Esophagus muscularis mucosa (tissue), 4 donors: ENCODE measurements around the gene CABCOCO1. TPM values are rescaled to one million over a fixed set of nuclear protein-coding genes. Genes with fewer than 3 reads are reported as not detected.
"Not testable (repeated sequence)": the region's sequence is repeated elsewhere in the genome, so short reads cannot be mapped to it uniquely, and the experiment has no call there.

Source experiments
- DNase-seq: peaks from one replicate; pipeline ENCODE4 v3.0.0-alpha.2; 2017; ENCODE audit errors: extremely low spot score
- H3K27ac ChIP-seq, 4 donors: fragments of 200-600 bp; sonication (generic); replicated peaks in 1 of 4; 1 replicate in 3 of 4; 2 replicates in 1 of 4; pipeline ENCODE4 v1.5.1; 2016 to 2019; ENCODE audit warnings: mild to moderate bottlenecking in 1 of 4
- H3K27me3 ChIP-seq, 4 donors: fragments of 200-600 bp; sonication (generic); one replicate each; pipeline versions ENCODE4 v1.5.1 to v1.6.0; 2016 to 2019
- H3K36me3 ChIP-seq, 4 donors: fragments of 200-600 bp; sonication (generic); one replicate each; pipeline ENCODE4 v1.5.1; 2016 to 2019
- H3K4me1 ChIP-seq, 4 donors: fragments of 200-600 bp; sonication (generic); one replicate each; pipeline ENCODE4 v1.5.1; 2016 to 2019
- H3K4me3 ChIP-seq, 4 donors: fragments of 200-600 bp; sonication (generic); 1 replicate in 2 of 4; 2 replicates in 2 of 4; pipeline ENCODE4 v1.5.1; 2016 to 2019; ENCODE audit warnings: mild to moderate bottlenecking in 4 of 4, moderate library complexity in 1 of 4
- H3K9me3 ChIP-seq, 4 donors: fragments of 200-600 bp; sonication (generic); 1 replicate in 3 of 4; 2 replicates in 1 of 4; pipeline ENCODE4 v1.5.1; 2016 to 2019
- EP300 ChIP-seq: sonication (generic); formaldehyde crosslinking; IDR thresholded peaks from one replicate; pipeline ENCODE4 v1.6.1; 2017; ENCODE audit warnings: antibody characterized with exemption
- POLR2A ChIP-seq: fragments of 450-650 bp; IDR thresholded peaks from one replicate; pipeline ENCODE4 v1.6.1; 2017; ENCODE audit warnings: antibody characterized with exemption, moderate library complexity, mild to moderate bottlenecking, low read depth
- POLR2AphosphoS5 ChIP-seq, 2 donors: sonication (generic); formaldehyde crosslinking; IDR thresholded peaks; one replicate each; pipeline ENCODE4 v1.6.1; 2017; ENCODE audit warnings: antibody characterized with exemption in 2 of 2
- WGBS: methylation state at CpG from one replicate; pipeline ENCODE4 v1.1.5; 2018; 5-methylcytosine and 5-hydroxymethylcytosine counted together
- intact Hi-C: fragments of 100-400 bp; cut with DNase I; formaldehyde crosslinking; loops from one replicate; pipeline ENCODE4 v1.15.1; 2023
- total RNA-seq, 4 donors: library from RNA; depleted of rRNA; stranded (reverse); fragments of >200 nt; gene quantifications; one replicate each; pipeline versions ENCODE4 v1.1.0 to v1.2.1, GENCODE V29; 2016
- TF ChIP-seq, protein P1 (sequence below), 3 experiments: fragments of 200-600 bp in 2 of 3; fragments of 450-650 bp in 1 of 3; sonication (generic) in 2 of 3; IDR thresholded peaks; one replicate each; pipeline ENCODE4 v1.5.1; 2017 to 2019; ENCODE audit warnings: antibody characterized with exemption in 3 of 3, mild to moderate bottlenecking in 2 of 3, moderate library complexity in 1 of 3

CABCOCO1 gene
- total RNA-seq, 4 donors from 2014 or later = 0.83 to 2.7 (median 1.8) TPM

DNA sequence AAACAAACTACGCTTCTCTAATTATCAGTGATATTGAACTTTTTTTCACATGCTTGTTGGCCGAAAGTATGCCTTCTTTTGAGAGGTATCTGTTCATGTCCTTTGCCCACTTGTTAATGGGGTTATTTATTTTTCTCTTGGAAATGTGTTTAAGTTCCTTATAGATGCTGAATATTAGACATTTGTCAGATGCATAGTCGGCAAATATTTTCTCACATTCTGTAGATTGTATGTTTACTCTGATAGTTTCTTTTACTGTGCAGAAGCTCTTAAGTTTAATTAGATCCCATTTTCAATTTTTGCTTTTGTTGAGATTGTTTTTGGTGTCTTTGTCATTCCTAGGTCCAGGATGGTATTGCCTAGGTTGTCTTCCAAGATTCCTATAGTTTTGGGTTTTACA, 73.2 kb downstream of the CABCOCO1 start:
- intact Hi-C loops = loop anchor here (5.0 to 10.0 kb wide), 2 partner anchors 441 to 919 kb away; no protein-coding TSS in a partner anchor
- TF ChIP-seq EP300 = no peak
- no peak for TF ChIP-seq POLR2AphosphoS5 (IDR thresholded peaks at IDR 0.05)
- no peak for TF ChIP-seq POLR2A
- TF ChIP-seq, protein P1, sequence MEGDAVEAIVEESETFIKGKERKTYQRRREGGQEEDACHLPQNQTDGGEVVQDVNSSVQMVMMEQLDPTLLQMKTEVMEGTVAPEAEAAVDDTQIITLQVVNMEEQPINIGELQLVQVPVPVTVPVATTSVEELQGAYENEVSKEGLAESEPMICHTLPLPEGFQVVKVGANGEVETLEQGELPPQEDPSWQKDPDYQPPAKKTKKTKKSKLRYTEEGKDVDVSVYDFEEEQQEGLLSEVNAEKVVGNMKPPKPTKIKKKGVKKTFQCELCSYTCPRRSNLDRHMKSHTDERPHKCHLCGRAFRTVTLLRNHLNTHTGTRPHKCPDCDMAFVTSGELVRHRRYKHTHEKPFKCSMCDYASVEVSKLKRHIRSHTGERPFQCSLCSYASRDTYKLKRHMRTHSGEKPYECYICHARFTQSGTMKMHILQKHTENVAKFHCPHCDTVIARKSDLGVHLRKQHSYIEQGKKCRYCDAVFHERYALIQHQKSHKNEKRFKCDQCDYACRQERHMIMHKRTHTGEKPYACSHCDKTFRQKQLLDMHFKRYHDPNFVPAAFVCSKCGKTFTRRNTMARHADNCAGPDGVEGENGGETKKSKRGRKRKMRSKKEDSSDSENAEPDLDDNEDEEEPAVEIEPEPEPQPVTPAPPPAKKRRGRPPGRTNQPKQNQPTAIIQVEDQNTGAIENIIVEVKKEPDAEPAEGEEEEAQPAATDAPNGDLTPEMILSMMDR (IDR thresholded peaks at IDR 0.05) = no peak
- Histone ChIP-seq H3K27ac (no peak overlapping the region), H3K36me3 (no peaks in the 10 kb centered on the region), H3K9me3 (no peaks in the 10 kb centered on the region), H3K27me3 (no peaks in the 10 kb centered on the region), H3K4me1 (no peaks in the 10 kb centered on the region), H3K4me3 (no peak overlapping the region)
- WGBS = 98% methylated on average over 3 of the region's 3 CpGs
- no peak for DNase-seq

- H3K27me3 ChIP-seq, H3K4me1 ChIP-seq, H3K36me3 ChIP-seq, H3K27ac ChIP-seq, DNase-seq, H3K4me3 ChIP-seq, H3K9me3 ChIP-seq: not testable (repeated sequence)
- WGBS = 94% methylated on average over 6 of the region's 6 CpGs
- intact Hi-C loops = loop anchor here (5.0 to 10.0 kb wide), 2 partner anchors 443 to 920 kb away; no protein-coding TSS in a partner anchor
Measured at GRCh38 chr10:61737455-61737854, 74.7 kb downstream of the CABCOCO1 start.

- no peak overlapping the region for H3K27ac ChIP-seq
- TF ChIP-seq POLR2A (no peak), POLR2AphosphoS5 (IDR thresholded peaks at IDR 0.05) (no peak), EP300 (no peak)
- TF ChIP-seq, protein P1 (IDR thresholded peaks at IDR 0.05) = no peak
- WGBS = 95% methylated on average over 1 of the region's 1 CpG
- no peaks in the 10 kb centered on the region for H3K27me3 ChIP-seq
- intact Hi-C loops = no loop called here
- no peak for DNase-seq
- no peaks in the 10 kb centered on the region for H3K4me1 ChIP-seq
- no peak overlapping the region for H3K4me3 ChIP-seq
- H3K36me3 ChIP-seq = no peaks in the 10 kb centered on the region
- H3K9me3 ChIP-seq = no peaks in the 10 kb centered on the region
Measured at GRCh38 chr10:61742812-61743211, 80.1 kb downstream of the CABCOCO1 start.

GRCh38 chr10:61744469-61744868, 81.7 kb downstream of the CABCOCO1 start:
- Histone ChIP-seq H3K9me3 (no peaks in the 10 kb centered on the region), H3K27me3 (no peaks in the 10 kb centered on the region), H3K27ac (no peak overlapping the region), H3K4me1 (peaks cover 0 to 7% (median 5%) of the 10 kb centered on the region in 4 donors), H3K36me3 (no peaks in the 10 kb centered on the region), H3K4me3 (no peak overlapping the region)
- TF ChIP-seq, protein P1 (IDR thresholded peaks at IDR 0.05) = no peak
- no peak for TF ChIP-seq EP300
- TF ChIP-seq POLR2AphosphoS5 (IDR thresholded peaks at IDR 0.05) = no peak
- TF ChIP-seq POLR2A = no peak
- no peak for DNase-seq
- WGBS = 100% methylated on average over 1 of the region's 1 CpG
- intact Hi-C loops = no loop called here

DNA sequence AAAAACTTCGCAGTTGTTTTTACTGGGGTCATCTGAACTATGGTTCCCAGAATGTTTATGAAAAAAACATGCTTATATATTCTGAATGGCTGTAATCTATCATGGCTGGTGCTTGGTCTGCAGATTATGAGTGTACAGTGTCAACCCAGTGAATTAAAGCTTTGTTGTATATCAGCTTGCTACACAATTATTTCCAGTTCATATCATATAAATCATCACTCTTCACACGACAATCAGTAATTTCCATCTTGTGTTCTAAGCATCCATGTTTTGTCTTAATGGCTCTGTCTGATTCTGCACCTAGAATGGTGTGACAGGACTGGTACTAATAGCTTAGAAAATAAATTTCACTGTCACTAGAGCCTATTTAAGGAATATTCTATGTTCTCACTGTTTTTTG, 83.6 kb downstream of the CABCOCO1 start:
- no peak overlapping the region for H3K4me3 ChIP-seq
- intact Hi-C loops = loop anchor here (5.0 kb wide), 1 partner anchor 86 kb away; no protein-coding TSS in a partner anchor

More for the DNA sequence above, 83.6 kb downstream of the CABCOCO1 start:
- no peaks in the 10 kb centered on the region for H3K27me3 ChIP-seq
- no peaks in the 10 kb centered on the region for H3K36me3 ChIP-seq
- H3K27ac ChIP-seq = no peak overlapping the region
- no peaks in the 10 kb centered on the region for H3K9me3 ChIP-seq
- peaks cover 0 to 19% (median 16%) of the 10 kb centered on the region in 4 donors for H3K4me1 ChIP-seq
- WGBS = 88% methylated on average over 2 of the region's 2 CpGs
- TF ChIP-seq, protein P1 (IDR thresholded peaks at IDR 0.05) = no peak
- TF ChIP-seq POLR2AphosphoS5 (IDR thresholded peaks at IDR 0.05) = no peak
- no peak for TF ChIP-seq POLR2A
- TF ChIP-seq EP300 = no peak
- no peak for DNase-seq
